HEK293 (cell line): ENCODE measurements around the gene COL6A1.

Experiments used
- CTCF ChIA-PET: fragments of 350-600 bp; formaldehyde crosslinking; extraction: SDS; loops from one replicate; lab custom pipeline; 2021; ENCODE audit warnings: antibody characterized with exemption; lab: Yijun Ruan, JAX
- POLR2A ChIA-PET: fragments of 300-600 bp; formaldehyde crosslinking; extraction: SDS; loops from one replicate; lab custom pipeline; 2020; ENCODE audit warnings: antibody characterized with exemption, inconsistent platforms; lab: Yijun Ruan, JAX
- H3K27ac ChIP-seq: fragments of 200-500 bp; sonication (Bioruptor generic); 2 replicates; pipeline ENCODE4 v1.5.1; 2014; ENCODE audit warnings: low read depth, low read length, control low read depth, inconsistent platforms; ENCODE audit errors: extremely low read depth
- H3K36me3 ChIP-seq, 2 experiments: fragments of 200-500 bp in 1 of 2; sonication (Bioruptor generic) in 1 of 2; 1 replicate in 1 of 2; 2 replicates in 1 of 2; pipeline ENCODE4 v1.5.1; 2014 to 2017; ENCODE audit warnings: inconsistent platforms in 2 of 2, low read length in 2 of 2; ENCODE audit not compliant: control insufficient read depth in 2 of 2, insufficient read depth in 1 of 2
- H3K4me1 ChIP-seq: fragments of 200-500 bp; sonication (Bioruptor generic); 2 replicates; pipeline ENCODE4 v1.5.1; 2014; ENCODE audit warnings: mild to moderate bottlenecking, low read length, inconsistent platforms; ENCODE audit not compliant: control insufficient read depth, insufficient read depth
- H3K4me3 ChIP-seq: 2 replicates; pipeline ENCODE4 v1.5.1; 2011; ENCODE audit warnings: low read depth, mild to moderate bottlenecking, control low read depth, low read length, moderate library complexity
- H3K9me3 ChIP-seq: fragments of 200-500 bp; sonication (Bioruptor generic); 2 replicates; pipeline ENCODE4 v1.5.1; 2014; ENCODE audit warnings: low read depth, low read length, inconsistent platforms; ENCODE audit not compliant: control insufficient read depth, insufficient read depth
- GLIS1 ChIP-seq: fragments of 450-650 bp; formaldehyde crosslinking; IDR thresholded peaks from 2 replicates; pipeline ENCODE4 v1.5.1; 2016; ENCODE audit warnings: missing biosample characterization, missing genetic modification characterization
- GLIS2 ChIP-seq: fragments of 450-650 bp; formaldehyde crosslinking; IDR thresholded peaks from 2 replicates; pipeline ENCODE4 v1.5.1; 2016; ENCODE audit warnings: missing biosample characterization, missing genetic modification characterization
- OSR2 ChIP-seq: fragments of 450-650 bp; formaldehyde crosslinking; IDR thresholded peaks from 2 replicates; pipeline ENCODE4 v1.5.1; 2016; ENCODE audit warnings: missing biosample characterization, missing genetic modification characterization
- ZFHX2 ChIP-seq: fragments of 450-650 bp; formaldehyde crosslinking; conservative IDR thresholded peaks from 2 replicates; pipeline ENCODE4 v1.5.1; 2016; ENCODE audit warnings: missing biosample characterization, missing genetic modification characterization
- ZIC2 ChIP-seq: fragments of 450-650 bp; formaldehyde crosslinking; IDR thresholded peaks from 2 replicates; pipeline ENCODE4 v1.5.1; 2016; ENCODE audit warnings: missing biosample characterization, missing genetic modification characterization
- ZNF121 ChIP-seq: fragments of 450-650 bp; formaldehyde crosslinking; IDR thresholded peaks from 2 replicates; pipeline ENCODE4 v1.5.1; 2016; ENCODE audit warnings: missing biosample characterization, missing genetic modification characterization
- ZNF2 ChIP-seq: fragments of 450-650 bp; formaldehyde crosslinking; IDR thresholded peaks from 2 replicates; pipeline ENCODE4 v1.5.1; 2016; ENCODE audit warnings: missing biosample characterization, missing genetic modification characterization
- ZNF341 ChIP-seq: fragments of 450-650 bp; formaldehyde crosslinking; IDR thresholded peaks from 2 replicates; pipeline ENCODE4; 2016; ENCODE audit warnings: low read depth, missing biosample characterization, missing genetic modification characterization
- ZNF473 ChIP-seq: fragments of 450-650 bp; formaldehyde crosslinking; IDR thresholded peaks from 2 replicates; pipeline ENCODE4 v1.5.1; 2017; ENCODE audit warnings: missing biosample characterization, missing genetic modification characterization
- ZNF514 ChIP-seq: fragments of 450-650 bp; formaldehyde crosslinking; IDR thresholded peaks from 2 replicates; pipeline ENCODE4 v1.5.1; 2016; ENCODE audit warnings: missing biosample characterization, missing genetic modification characterization
- ZNF623 ChIP-seq: fragments of 450-650 bp; formaldehyde crosslinking; IDR thresholded peaks from 2 replicates; pipeline ENCODE4 v1.5.1; 2016; ENCODE audit warnings: missing biosample characterization, missing genetic modification characterization
- ZNF660 ChIP-seq: fragments of 450-650 bp; IDR thresholded peaks from 2 replicates; pipeline ENCODE4 v1.5.1; 2018; ENCODE audit warnings: missing biosample characterization, mild to moderate bottlenecking, missing genetic modification characterization
- ZNF791 ChIP-seq: fragments of 450-650 bp; formaldehyde crosslinking; IDR thresholded peaks from 2 replicates; pipeline ENCODE4 v1.5.1; 2016; ENCODE audit warnings: missing biosample characterization, missing genetic modification characterization
- ZNF843 ChIP-seq: fragments of 450-650 bp; formaldehyde crosslinking; IDR thresholded peaks from 2 replicates; pipeline ENCODE4 v1.5.1; 2016; ENCODE audit warnings: missing biosample characterization, missing genetic modification characterization
- TF ChIP-seq, protein P1 (sequence below): fragments of 450-650 bp; formaldehyde crosslinking; IDR thresholded peaks from 2 replicates; pipeline ENCODE4 v1.5.1; 2016; ENCODE audit warnings: missing biosample characterization, missing genetic modification characterization
- TF ChIP-seq, protein P2 (sequence below): fragments of 450-650 bp; formaldehyde crosslinking; IDR thresholded peaks from 2 replicates; pipeline ENCODE4 v1.5.1; 2016; ENCODE audit warnings: missing biosample characterization, missing genetic modification characterization
- TF ChIP-seq, protein P3 (sequence below): fragments of 450-650 bp; formaldehyde crosslinking; IDR thresholded peaks from 2 replicates; pipeline ENCODE4 v1.5.1; 2016; ENCODE audit warnings: missing biosample characterization, missing genetic modification characterization
- TF ChIP-seq, protein P4 (sequence below): fragments of 450-650 bp; formaldehyde crosslinking; IDR thresholded peaks from 2 replicates; pipeline ENCODE4; 2016; ENCODE audit warnings: missing biosample characterization, missing genetic modification characterization
- TF ChIP-seq, protein P5 (sequence below): fragments of 450-650 bp; formaldehyde crosslinking; IDR thresholded peaks from 2 replicates; pipeline ENCODE4 v1.5.1; 2016; ENCODE audit warnings: missing biosample characterization, missing genetic modification characterization
- TF ChIP-seq, protein P6 (sequence below): fragments of 450-650 bp; formaldehyde crosslinking; IDR thresholded peaks from 2 replicates; pipeline ENCODE4 v1.5.1; 2016; ENCODE audit warnings: missing biosample characterization, missing genetic modification characterization
- TF ChIP-seq, protein P7 (sequence below): fragments of 450-650 bp; formaldehyde crosslinking; IDR thresholded peaks from 2 replicates; pipeline ENCODE4 v1.5.1; 2016; ENCODE audit warnings: missing biosample characterization, missing genetic modification characterization

Gene COL6A1

DNA sequence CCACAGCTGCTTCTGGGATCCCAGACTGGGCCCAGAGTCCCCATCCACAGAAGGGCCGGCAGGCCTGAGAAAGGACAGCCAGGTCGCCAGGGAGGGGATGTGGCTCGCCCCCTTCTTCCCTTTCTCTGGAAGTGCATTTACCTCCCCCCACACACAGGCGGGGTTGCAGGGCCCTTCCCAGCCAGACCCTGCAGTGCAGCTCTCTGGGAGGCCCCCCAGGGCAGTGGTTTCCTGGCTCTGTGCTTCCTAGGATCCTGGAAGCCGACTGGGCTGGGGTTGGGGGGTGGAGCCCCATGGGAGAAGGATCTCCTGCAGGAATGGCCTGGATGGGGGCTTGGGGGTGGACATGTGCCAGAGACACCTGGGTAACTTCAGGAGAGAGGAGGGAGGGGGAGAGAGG, 4.2 kb upstream of the COL6A1 start:
- ChIA-PET POLR2A (no interaction called here), CTCF (interaction anchor here (0.6 kb wide), 1 partner anchor 19 kb away, joined by 6 read pairs; no protein-coding TSS in a partner anchor)
- Histone ChIP-seq H3K27ac (no peak overlapping the region), H3K4me3 (no peak overlapping the region), H3K36me3 (no peaks in the 10 kb centered on the region), H3K4me1 (peaks cover 30% of the 10 kb centered on the region), H3K9me3 (no peaks in the 10 kb centered on the region)
- TF ChIP-seq, protein P1, sequence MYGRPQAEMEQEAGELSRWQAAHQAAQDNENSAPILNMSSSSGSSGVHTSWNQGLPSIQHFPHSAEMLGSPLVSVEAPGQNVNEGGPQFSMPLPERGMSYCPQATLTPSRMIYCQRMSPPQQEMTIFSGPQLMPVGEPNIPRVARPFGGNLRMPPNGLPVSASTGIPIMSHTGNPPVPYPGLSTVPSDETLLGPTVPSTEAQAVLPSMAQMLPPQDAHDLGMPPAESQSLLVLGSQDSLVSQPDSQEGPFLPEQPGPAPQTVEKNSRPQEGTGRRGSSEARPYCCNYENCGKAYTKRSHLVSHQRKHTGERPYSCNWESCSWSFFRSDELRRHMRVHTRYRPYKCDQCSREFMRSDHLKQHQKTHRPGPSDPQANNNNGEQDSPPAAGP (tag by site-specific recombination): peak; percentile 90
- TF ChIP-seq ZNF341 (peak; percentile 27; the same call in 1 of the 2 replicates), ZNF623 (no peak), ZNF514 (tag by site-specific recombination) (no peak), GLIS1 (tag by site-specific recombination) (peak; percentile 99), OSR2 (tag by site-specific recombination) (0 out of 2 replicates have a peak, but pooled peaks have one; percentile 22), ZNF473 (tag by site-specific recombination) (no peak), ZIC2 (tag by site-specific recombination) (peak; percentile 86), GLIS2 (peak; percentile 48; the same call in 1 of the 2 replicates), ZNF843 (tag by site-specific recombination) (no peak), ZNF791 (tag by site-specific recombination) (no peak)
- TF ChIP-seq, protein P2, sequence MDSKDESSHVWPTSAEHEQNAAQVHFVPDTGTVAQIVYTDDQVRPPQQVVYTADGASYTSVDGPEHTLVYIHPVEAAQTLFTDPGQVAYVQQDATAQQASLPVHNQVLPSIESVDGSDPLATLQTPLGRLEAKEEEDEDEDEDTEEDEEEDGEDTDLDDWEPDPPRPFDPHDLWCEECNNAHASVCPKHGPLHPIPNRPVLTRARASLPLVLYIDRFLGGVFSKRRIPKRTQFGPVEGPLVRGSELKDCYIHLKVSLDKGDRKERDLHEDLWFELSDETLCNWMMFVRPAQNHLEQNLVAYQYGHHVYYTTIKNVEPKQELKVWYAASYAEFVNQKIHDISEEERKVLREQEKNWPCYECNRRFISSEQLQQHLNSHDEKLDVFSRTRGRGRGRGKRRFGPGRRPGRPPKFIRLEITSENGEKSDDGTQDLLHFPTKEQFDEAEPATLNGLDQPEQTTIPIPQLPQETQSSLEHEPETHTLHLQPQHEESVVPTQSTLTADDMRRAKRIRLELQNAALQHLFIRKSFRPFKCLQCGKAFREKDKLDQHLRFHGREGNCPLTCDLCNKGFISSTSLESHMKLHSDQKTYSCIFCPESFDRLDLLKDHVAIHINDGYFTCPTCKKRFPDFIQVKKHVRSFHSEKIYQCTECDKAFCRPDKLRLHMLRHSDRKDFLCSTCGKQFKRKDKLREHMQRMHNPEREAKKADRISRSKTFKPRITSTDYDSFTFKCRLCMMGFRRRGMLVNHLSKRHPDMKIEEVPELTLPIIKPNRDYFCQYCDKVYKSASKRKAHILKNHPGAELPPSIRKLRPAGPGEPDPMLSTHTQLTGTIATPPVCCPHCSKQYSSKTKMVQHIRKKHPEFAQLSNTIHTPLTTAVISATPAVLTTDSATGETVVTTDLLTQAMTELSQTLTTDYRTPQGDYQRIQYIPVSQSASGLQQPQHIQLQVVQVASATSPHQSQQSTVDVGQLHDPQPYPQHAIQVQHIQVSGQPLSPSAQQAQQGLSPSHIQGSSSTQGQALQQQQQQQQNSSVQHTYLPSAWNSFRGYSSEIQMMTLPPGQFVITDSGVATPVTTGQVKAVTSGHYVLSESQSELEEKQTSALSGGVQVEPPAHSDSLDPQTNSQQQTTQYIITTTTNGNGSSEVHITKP (tag by site-specific recombination): no peak
- TF ChIP-seq, protein P3, sequence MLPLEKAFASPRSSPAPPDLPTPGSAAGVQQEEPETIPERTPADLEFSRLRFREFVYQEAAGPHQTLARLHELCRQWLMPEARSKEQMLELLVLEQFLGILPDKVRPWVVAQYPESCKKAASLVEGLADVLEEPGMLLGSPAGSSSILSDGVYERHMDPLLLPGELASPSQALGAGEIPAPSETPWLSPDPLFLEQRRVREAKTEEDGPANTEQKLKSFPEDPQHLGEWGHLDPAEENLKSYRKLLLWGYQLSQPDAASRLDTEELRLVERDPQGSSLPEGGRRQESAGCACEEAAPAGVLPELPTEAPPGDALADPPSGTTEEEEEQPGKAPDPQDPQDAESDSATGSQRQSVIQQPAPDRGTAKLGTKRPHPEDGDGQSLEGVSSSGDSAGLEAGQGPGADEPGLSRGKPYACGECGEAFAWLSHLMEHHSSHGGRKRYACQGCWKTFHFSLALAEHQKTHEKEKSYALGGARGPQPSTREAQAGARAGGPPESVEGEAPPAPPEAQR (tag by site-specific recombination): no peak

DNA sequence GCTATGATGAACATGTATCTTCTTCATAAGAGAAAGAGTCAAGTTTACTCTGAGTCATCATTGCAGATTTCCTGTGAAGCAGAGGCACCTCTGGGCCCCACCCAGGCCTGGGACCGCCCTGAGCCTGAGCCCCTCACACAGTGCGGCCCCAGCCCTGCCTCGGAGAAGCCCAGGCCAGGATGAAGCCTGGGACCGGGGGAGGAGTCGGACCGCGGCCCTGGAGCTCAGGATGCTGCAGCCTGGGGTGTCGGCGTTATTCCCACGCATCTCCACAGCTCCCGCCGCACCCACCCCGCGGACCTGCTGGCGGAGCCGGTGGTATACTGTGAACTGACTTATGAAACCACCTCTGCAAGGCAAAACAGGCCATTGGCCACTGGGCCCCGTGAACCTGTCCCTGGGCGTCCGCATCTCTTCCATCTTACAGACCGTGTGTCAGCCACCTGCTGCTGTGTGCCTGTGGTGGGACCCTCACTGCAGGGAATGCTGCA, 2.4 kb upstream of the COL6A1 start:
- ChIA-PET POLR2A (interaction anchor here (1.4 kb wide), 1 partner anchor 165 kb away, joined by 3 read pairs; no protein-coding TSS in a partner anchor), CTCF (interaction anchor here (0.6 to 1.0 kb wide), 4 partner anchors 9 to 580 kb away, joined by 3 to 7 read pairs (median 4); no protein-coding TSS in a partner anchor)
- Histone ChIP-seq H3K4me1 (peaks cover 21% of the 10 kb centered on the region), H3K36me3 (peaks cover 0 to 3% of the 10 kb centered on the region in 2 experiments; a peak in 1 of 3 replicates), H3K4me3 (no peak overlapping the region), H3K27ac (no peak overlapping the region), H3K9me3 (no peaks in the 10 kb centered on the region)
- TF ChIP-seq, protein P4, sequence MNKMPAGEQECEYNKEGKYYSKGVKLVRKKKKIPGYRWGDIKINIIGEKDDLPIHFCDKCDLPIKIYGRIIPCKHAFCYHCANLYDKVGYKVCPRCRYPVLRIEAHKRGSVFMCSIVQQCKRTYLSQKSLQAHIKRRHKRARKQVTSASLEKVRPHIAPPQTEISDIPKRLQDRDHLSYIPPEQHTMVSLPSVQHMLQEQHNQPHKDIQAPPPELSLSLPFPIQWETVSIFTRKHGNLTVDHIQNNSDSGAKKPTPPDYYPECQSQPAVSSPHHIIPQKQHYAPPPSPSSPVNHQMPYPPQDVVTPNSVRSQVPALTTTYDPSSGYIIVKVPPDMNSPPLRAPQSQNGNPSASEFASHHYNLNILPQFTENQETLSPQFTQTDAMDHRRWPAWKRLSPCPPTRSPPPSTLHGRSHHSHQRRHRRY (tag by site-specific recombination): no peak
- TF ChIP-seq ZFHX2 (peak; percentile 77), ZNF2 (tag by site-specific recombination) (no peak), ZNF121 (tag by site-specific recombination) (no peak), ZNF660 (tag by site-specific recombination) (no peak)
- TF ChIP-seq, protein P5, sequence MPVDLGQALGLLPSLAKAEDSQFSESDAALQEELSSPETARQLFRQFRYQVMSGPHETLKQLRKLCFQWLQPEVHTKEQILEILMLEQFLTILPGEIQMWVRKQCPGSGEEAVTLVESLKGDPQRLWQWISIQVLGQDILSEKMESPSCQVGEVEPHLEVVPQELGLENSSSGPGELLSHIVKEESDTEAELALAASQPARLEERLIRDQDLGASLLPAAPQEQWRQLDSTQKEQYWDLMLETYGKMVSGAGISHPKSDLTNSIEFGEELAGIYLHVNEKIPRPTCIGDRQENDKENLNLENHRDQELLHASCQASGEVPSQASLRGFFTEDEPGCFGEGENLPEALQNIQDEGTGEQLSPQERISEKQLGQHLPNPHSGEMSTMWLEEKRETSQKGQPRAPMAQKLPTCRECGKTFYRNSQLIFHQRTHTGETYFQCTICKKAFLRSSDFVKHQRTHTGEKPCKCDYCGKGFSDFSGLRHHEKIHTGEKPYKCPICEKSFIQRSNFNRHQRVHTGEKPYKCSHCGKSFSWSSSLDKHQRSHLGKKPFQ (tag by site-specific recombination): no peak
- TF ChIP-seq, protein P6, sequence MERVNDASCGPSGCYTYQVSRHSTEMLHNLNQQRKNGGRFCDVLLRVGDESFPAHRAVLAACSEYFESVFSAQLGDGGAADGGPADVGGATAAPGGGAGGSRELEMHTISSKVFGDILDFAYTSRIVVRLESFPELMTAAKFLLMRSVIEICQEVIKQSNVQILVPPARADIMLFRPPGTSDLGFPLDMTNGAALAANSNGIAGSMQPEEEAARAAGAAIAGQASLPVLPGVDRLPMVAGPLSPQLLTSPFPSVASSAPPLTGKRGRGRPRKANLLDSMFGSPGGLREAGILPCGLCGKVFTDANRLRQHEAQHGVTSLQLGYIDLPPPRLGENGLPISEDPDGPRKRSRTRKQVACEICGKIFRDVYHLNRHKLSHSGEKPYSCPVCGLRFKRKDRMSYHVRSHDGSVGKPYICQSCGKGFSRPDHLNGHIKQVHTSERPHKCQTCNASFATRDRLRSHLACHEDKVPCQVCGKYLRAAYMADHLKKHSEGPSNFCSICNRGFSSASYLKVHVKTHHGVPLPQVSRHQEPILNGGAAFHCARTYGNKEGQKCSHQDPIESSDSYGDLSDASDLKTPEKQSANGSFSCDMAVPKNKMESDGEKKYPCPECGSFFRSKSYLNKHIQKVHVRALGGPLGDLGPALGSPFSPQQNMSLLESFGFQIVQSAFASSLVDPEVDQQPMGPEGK: peak; percentile 24; the same call in 1 of the 2 replicates
- TF ChIP-seq, protein P7, sequence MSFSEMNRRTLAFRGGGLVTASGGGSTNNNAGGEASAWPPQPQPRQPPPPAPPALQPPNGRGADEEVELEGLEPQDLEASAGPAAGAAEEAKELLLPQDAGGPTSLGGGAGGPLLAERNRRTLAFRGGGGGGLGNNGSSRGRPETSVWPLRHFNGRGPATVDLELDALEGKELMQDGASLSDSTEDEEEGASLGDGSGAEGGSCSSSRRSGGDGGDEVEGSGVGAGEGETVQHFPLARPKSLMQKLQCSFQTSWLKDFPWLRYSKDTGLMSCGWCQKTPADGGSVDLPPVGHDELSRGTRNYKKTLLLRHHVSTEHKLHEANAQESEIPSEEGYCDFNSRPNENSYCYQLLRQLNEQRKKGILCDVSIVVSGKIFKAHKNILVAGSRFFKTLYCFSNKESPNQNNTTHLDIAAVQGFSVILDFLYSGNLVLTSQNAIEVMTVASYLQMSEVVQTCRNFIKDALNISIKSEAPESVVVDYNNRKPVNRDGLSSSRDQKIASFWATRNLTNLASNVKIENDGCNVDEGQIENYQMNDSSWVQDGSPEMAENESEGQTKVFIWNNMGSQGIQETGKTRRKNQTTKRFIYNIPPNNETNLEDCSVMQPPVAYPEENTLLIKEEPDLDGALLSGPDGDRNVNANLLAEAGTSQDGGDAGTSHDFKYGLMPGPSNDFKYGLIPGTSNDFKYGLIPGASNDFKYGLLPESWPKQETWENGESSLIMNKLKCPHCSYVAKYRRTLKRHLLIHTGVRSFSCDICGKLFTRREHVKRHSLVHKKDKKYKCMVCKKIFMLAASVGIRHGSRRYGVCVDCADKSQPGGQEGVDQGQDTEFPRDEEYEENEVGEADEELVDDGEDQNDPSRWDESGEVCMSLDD (tag by site-specific recombination): no peak
